Ishikawa (cell line): ENCODE data around the gene DOLPP1.

Experiments
- CEBPB ChIP-seq: IDR thresholded peaks from 2 replicates; pipeline ENCODE4 v1.6.1; 2012
- CREB1 ChIP-seq: IDR thresholded peaks from 2 replicates; pipeline ENCODE4 v1.6.1; 2012; ENCODE audit warnings: low read depth
- EGR1 ChIP-seq: IDR thresholded peaks from 2 replicates; pipeline ENCODE4 v1.6.1; 2012
- EP300 ChIP-seq: IDR thresholded peaks from 2 replicates; pipeline ENCODE4 v1.6.1; 2012; ENCODE audit warnings: borderline replicate concordance
- FOXM1 ChIP-seq: IDR thresholded peaks from 2 replicates; pipeline ENCODE4 v1.6.1; 2012; ENCODE audit warnings: low read depth, borderline replicate concordance
- NFIC ChIP-seq: IDR thresholded peaks from 2 replicates; pipeline ENCODE4 v1.6.1; 2012
- RAD21 ChIP-seq: IDR thresholded peaks from 2 replicates; pipeline ENCODE4 v1.6.1; 2012; ENCODE audit warnings: low read depth
- TAF1 ChIP-seq: IDR thresholded peaks from 2 replicates; pipeline ENCODE4 v1.6.1; 2012; ENCODE audit warnings: low read depth, mild to moderate bottlenecking
- TCF12 ChIP-seq: IDR thresholded peaks from 2 replicates; pipeline ENCODE4 v1.6.1; 2012; ENCODE audit warnings: low read depth
- TEAD4 ChIP-seq: IDR thresholded peaks from 2 replicates; pipeline ENCODE4 v1.6.1; 2012
- YY1 ChIP-seq: IDR thresholded peaks from 2 replicates; pipeline ENCODE4 v1.6.1; 2012; ENCODE audit warnings: low read depth
- ZBTB7A ChIP-seq: IDR thresholded peaks from 2 replicates; pipeline ENCODE4 v1.6.1; 2012; ENCODE audit warnings: low read depth
- TF ChIP-seq, protein P1 (sequence below): IDR thresholded peaks from 2 replicates; pipeline ENCODE4 v1.6.1; 2012; ENCODE audit warnings: low read depth, mild to moderate bottlenecking
- TF ChIP-seq, protein P2 (sequence below): IDR thresholded peaks from 2 replicates; pipeline ENCODE4 v1.6.1; 2012
- TF ChIP-seq, protein P3 (sequence below): IDR thresholded peaks from 2 replicates; pipeline ENCODE4 v1.6.1; 2012

Gene DOLPP1

DNA sequence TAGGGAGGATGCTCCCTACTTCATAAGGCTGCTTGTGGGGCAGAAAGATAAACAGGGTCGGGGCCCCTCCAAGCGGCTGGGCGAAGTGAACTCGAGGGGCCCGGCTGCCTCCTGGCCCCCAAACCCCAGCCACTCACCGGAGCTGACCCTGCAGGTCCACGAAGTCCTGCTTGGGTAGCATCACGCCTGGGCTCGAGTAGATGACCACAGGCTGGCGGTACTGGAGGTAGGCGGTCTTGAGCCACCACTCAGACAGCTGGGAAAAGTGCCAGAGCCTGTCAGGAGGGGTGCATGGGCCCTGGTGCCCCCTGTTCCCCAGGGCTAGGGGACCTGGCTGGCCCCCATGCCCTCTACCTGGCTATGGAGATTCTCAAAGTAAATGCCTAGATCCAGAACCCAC, 23.1 kb downstream of the DOLPP1 start:
- TF ChIP-seq TCF12: no peak
- TF ChIP-seq TAF1: no peak
- no peak for TF ChIP-seq ZBTB7A
- no peak for TF ChIP-seq EGR1
- TF ChIP-seq FOXM1: no peak
- no peak for TF ChIP-seq RAD21
- no peak for TF ChIP-seq TEAD4
- TF ChIP-seq CREB1: no peak
- TF ChIP-seq, protein P1, sequence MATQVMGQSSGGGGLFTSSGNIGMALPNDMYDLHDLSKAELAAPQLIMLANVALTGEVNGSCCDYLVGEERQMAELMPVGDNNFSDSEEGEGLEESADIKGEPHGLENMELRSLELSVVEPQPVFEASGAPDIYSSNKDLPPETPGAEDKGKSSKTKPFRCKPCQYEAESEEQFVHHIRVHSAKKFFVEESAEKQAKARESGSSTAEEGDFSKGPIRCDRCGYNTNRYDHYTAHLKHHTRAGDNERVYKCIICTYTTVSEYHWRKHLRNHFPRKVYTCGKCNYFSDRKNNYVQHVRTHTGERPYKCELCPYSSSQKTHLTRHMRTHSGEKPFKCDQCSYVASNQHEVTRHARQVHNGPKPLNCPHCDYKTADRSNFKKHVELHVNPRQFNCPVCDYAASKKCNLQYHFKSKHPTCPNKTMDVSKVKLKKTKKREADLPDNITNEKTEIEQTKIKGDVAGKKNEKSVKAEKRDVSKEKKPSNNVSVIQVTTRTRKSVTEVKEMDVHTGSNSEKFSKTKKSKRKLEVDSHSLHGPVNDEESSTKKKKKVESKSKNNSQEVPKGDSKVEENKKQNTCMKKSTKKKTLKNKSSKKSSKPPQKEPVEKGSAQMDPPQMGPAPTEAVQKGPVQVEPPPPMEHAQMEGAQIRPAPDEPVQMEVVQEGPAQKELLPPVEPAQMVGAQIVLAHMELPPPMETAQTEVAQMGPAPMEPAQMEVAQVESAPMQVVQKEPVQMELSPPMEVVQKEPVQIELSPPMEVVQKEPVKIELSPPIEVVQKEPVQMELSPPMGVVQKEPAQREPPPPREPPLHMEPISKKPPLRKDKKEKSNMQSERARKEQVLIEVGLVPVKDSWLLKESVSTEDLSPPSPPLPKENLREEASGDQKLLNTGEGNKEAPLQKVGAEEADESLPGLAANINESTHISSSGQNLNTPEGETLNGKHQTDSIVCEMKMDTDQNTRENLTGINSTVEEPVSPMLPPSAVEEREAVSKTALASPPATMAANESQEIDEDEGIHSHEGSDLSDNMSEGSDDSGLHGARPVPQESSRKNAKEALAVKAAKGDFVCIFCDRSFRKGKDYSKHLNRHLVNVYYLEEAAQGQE: no peak
- TF ChIP-seq, protein P2, sequence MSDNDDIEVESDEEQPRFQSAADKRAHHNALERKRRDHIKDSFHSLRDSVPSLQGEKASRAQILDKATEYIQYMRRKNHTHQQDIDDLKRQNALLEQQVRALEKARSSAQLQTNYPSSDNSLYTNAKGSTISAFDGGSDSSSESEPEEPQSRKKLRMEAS: no peak
- no peak for TF ChIP-seq YY1
- TF ChIP-seq EP300: no peak
- no peak for TF ChIP-seq NFIC
- TF ChIP-seq CEBPB: no peak
- TF ChIP-seq, protein P3, sequence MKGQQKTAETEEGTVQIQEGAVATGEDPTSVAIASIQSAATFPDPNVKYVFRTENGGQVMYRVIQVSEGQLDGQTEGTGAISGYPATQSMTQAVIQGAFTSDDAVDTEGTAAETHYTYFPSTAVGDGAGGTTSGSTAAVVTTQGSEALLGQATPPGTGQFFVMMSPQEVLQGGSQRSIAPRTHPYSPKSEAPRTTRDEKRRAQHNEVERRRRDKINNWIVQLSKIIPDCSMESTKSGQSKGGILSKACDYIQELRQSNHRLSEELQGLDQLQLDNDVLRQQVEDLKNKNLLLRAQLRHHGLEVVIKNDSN: no peak

DNA sequence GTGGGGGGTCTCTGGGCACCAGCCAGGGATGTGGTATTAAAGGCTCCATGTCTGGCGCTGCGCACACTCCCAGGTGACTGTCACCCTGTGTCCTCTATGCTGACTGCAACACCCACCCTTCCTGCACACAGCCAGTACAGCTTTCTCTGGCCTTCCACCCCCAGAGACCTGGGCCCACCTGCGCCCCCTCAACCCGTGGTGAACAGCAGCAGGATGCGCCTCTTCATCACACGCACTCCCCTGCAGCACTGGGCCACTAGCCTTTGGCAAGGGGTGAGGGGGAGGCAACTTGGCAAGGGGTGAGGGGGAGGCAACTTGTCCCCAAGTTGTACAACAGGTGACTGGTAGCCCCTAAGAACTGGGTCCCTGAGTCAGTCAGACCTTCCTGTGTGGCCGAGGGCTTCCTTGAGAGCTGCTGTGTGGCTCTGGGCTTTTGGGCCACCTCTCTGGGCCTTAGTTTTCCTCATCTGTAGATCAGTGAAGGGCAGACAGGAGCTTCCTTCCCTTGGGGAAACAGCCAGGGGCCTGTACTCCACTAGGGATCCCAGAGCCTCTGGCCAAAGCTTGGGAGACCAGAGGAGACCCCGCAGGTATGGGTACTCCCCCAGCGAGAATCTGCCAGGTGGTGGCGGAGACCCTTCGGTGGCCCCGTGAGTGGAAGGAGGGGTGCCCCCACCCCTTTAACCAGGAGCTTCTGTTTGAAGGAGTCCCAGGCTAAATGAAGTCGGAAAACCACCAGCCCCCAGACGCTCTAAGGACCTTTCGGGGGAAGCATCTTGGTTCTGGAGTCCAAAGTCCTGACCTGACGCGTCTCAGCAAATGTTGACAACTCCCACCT, 25.2 kb downstream of the DOLPP1 start:
- TF ChIP-seq CEBPB (no peak), EGR1 (no peak), YY1 (no peak), ZBTB7A (no peak), EP300 (no peak), FOXM1 (no peak), TCF12 (no peak), TAF1 (no peak), CREB1 (no peak), TEAD4 (no peak), RAD21 (no peak)
- TF ChIP-seq, protein P3: no peak
- TF ChIP-seq, protein P1: no peak

DNA sequence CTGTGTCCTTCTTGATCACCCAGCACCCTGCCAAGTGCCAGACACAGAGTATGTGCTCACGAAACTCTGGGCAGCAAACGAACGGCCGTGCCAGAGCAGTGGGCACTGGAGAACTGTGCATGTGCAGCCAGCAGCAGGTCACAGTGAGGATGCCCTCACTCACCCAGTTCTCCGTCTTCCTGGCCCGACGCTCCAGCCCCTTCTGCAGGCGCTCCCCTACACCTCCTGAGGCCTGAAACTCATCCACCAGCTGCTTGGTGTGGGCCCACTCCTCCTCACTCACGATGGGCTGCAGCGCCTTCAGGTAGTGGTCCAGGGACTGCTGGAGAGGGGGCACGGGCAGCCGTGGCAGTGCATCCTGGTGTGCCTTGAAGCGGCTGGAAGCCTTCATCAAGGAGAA, 26.7 kb downstream of the DOLPP1 start:
- TF ChIP-seq RAD21 (no peak), FOXM1 (no peak), CREB1 (no peak), TAF1 (no peak), TEAD4 (no peak), YY1 (no peak), ZBTB7A (no peak), EGR1 (no peak), CEBPB (no peak)
- TF ChIP-seq, protein P3: no peak
- TF ChIP-seq, protein P2: no peak
- TF ChIP-seq, protein P1: no peak
